Upper lobe of left lung (tissue), 4 donors: ENCODE results near the gene NLRP1.

Experiments
- EP300 ChIP-seq, 4 donors: sonication (generic); formaldehyde crosslinking; IDR thresholded peaks; one replicate each; pipeline ENCODE4 v1.5.1; 2017; ENCODE audit warnings: antibody characterized with exemption in 4 of 4, control low read depth in 2 of 4
- POLR2A ChIP-seq, 4 donors: fragments of 450-650 bp; IDR thresholded peaks; one replicate each; pipeline ENCODE4 v1.5.1; 2016 to 2017; ENCODE audit warnings: antibody characterized with exemption in 4 of 4, mild to moderate bottlenecking in 2 of 4
- POLR2AphosphoS5 ChIP-seq, 2 donors: sonication (generic); formaldehyde crosslinking; IDR thresholded peaks; one replicate each; pipeline ENCODE4 v1.5.1; 2017; ENCODE audit warnings: antibody characterized with exemption in 2 of 2
- TF ChIP-seq, protein P1 (sequence below), 6 experiments: fragments of 450-650 bp in 4 of 6; fragments of 200-600 bp in 2 of 6; sonication (generic) in 2 of 6; IDR thresholded peaks; one replicate each; pipeline ENCODE4 v1.5.1; 2016 to 2019; ENCODE audit warnings: antibody characterized with exemption in 6 of 6

DNA sequence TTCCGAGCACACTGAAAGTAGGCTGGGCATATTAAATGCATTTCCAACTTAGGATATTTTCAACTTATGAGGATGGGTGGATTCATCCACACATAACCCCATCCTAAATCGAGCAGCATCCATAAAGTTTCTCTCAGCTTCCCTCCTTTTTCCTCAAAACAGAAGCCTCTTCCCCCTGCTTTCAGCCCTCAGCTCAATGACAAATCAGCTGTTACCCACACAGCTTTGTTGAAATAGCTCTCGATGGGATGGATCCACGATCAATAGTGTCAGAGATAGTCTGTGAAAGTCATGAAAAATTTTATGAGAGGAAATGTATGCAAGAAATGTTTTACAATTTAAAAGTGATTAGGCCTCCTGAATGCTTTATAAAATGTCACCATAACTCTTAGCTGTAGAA lies 118.0 kb downstream of the NLRP1 start:
- TF ChIP-seq, protein P1, sequence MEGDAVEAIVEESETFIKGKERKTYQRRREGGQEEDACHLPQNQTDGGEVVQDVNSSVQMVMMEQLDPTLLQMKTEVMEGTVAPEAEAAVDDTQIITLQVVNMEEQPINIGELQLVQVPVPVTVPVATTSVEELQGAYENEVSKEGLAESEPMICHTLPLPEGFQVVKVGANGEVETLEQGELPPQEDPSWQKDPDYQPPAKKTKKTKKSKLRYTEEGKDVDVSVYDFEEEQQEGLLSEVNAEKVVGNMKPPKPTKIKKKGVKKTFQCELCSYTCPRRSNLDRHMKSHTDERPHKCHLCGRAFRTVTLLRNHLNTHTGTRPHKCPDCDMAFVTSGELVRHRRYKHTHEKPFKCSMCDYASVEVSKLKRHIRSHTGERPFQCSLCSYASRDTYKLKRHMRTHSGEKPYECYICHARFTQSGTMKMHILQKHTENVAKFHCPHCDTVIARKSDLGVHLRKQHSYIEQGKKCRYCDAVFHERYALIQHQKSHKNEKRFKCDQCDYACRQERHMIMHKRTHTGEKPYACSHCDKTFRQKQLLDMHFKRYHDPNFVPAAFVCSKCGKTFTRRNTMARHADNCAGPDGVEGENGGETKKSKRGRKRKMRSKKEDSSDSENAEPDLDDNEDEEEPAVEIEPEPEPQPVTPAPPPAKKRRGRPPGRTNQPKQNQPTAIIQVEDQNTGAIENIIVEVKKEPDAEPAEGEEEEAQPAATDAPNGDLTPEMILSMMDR (IDR thresholded peaks at IDR 0.05) = no peak
- TF ChIP-seq EP300 (IDR thresholded peaks at IDR 0.05) (no peak), POLR2AphosphoS5 (IDR thresholded peaks at IDR 0.05) (no peak), POLR2A (IDR thresholded peaks at IDR 0.05) (no peak)
